ENCODE measurements around the gene TPST2.

- no peak for TF ChIP-seq TCF7L2 (IDR thresholded peaks at IDR 0.05; ENCODE audit: low read depth, low read length)
- TF ChIP-seq ZBTB11 (CRISPR knock-in tag; IDR thresholded peaks at IDR 0.05) = no peak
- TF ChIP-seq EZH2 (IDR thresholded peaks at IDR 0.05; ENCODE audit: borderline replicate concordance, low read depth, low read length) = no peak
- no peak for TF ChIP-seq SPI1 (IDR thresholded peaks at IDR 0.05; ENCODE audit: borderline replicate concordance, low read depth, low read length)
- TF ChIP-seq MAZ (CRISPR knock-in tag; conservative IDR thresholded peaks at IDR 0.05 in 1 of 2, IDR thresholded peaks at IDR 0.05 in 1 of 2) = no peak
- no peak for TF ChIP-seq ZZZ3 (IDR thresholded peaks at IDR 0.05)
- no peak for TF ChIP-seq CBX2 (IDR thresholded peaks at IDR 0.05; ENCODE audit: insufficient read depth, low read length, poor library complexity, severe bottlenecking)
- no peak for TF ChIP-seq CBX8 (IDR thresholded peaks at IDR 0.05; ENCODE audit: borderline replicate concordance, extremely low read depth, low read depth, low read length, poor library complexity, severe bottlenecking)
- no peak for TF ChIP-seq EHMT2 (IDR thresholded peaks at IDR 0.05)
- no peak for TF ChIP-seq CHD2 (IDR thresholded peaks at IDR 0.05; ENCODE audit: low read depth, low read length)
- no peak for TF ChIP-seq CTCF (IDR thresholded peaks at IDR 0.05 in 2 of 3, conservative IDR thresholded peaks at IDR 0.05 in 1 of 3; ENCODE audit: insufficient read depth in 2 of 3, low read depth in 1 of 3, low read length in 3 of 3)
- no peak for TF ChIP-seq PHB2 (IDR thresholded peaks at IDR 0.05; ENCODE audit: low read depth)
- no peak for TF ChIP-seq RFX5 (IDR thresholded peaks at IDR 0.05; ENCODE audit: low read depth, low read length)
These were observed 44.5 kb downstream of the TPST2 start for GRCh38 chr22:26545385-26545784.
